GM18526 (cell line): ENCODE results near the gene LAMC3.

Source experiments
- POLR2A ChIP-seq: IDR thresholded peaks from 3 replicates; pipeline ENCODE4 v1.6.1; 2011; ENCODE audit not compliant: insufficient read length; ENCODE audit errors: extremely low read depth

Gene LAMC3

DNA sequence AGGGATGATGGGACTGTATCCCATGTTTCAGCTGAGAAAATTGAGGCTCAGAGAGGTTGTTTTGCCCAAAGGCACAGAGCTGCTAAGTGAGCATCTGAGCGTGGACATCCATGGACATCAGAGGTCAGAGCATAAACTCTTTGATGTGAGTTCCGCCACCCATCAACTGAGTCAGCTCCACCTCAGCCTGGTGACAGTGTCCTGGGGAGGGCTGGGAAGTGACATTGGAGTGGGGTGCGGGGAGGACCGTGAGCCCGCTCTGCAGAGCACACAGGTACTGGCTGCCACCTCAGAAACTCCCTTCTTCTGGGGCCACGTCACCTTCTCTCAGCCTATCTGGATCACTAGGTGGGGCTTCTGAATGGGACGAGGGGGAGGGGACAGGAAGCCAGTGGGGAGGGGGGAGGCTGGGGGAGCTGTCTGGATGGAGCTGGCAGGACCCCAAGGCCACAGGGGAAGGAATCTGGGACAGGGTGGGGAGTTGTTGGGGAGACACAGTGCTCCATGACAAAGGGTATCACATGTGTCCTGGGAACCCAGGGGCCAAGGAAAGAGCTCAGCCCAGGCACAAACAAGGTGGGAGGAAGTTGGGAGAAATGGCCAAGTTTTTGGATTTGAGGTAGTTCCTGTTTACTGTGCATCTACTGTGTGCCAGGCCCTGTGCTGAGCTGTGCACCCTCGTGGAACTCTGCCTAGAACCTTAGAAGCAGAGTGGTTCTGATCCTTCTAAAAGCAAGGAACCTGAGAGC is 2.5 kb downstream of the LAMC3 start:
- TF ChIP-seq POLR2A = no peak

GRCh38 chr9:131012023-131012334 is 3.0 kb downstream of the LAMC3 start:
- no peak for TF ChIP-seq POLR2A

DNA sequence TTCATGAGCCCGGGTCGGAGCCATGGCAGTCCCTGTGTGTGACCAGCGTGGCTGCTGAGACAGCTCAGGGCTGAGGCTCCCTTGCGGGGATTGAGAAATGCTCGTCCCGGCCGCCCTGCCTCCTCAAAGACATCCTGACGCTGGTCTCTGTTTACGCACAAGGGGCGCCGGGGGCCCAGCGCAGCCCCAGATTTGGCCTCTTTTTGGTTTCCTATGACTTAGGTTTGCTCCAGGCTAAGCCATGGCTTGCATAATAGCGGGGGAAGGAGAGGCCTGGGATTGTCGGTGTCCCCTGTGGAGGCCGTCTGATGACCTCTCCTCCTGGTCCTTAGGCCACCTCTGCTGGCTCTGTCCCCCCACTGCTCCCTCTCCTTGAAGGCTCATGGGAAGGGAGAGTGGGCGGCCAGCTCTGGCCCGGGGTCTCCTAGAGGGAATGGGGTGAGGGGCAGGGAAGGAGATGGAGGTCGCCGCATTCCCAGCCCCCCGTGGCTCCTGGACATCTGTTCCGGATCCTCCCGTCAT is 3.5 kb downstream of the LAMC3 start:
- TF ChIP-seq POLR2A = no peak

GRCh38 chr9:131013015-131013755 is 4.2 kb downstream of the LAMC3 start:
- no peak for TF ChIP-seq POLR2A

- TF ChIP-seq POLR2A = no peak
Measured at GRCh38 chr9:131013771-131014676, 5.0 kb downstream of the LAMC3 start.

GRCh38 chr9:131015112-131015511 is 6.1 kb downstream of the LAMC3 start:
- TF ChIP-seq POLR2A = no peak

GRCh38 chr9:131015876-131016397 is 7.0 kb downstream of the LAMC3 start:
- TF ChIP-seq POLR2A = no peak

- TF ChIP-seq POLR2A = no peak
Measured at GRCh38 chr9:131017067-131017466, 8.1 kb downstream of the LAMC3 start.

DNA sequence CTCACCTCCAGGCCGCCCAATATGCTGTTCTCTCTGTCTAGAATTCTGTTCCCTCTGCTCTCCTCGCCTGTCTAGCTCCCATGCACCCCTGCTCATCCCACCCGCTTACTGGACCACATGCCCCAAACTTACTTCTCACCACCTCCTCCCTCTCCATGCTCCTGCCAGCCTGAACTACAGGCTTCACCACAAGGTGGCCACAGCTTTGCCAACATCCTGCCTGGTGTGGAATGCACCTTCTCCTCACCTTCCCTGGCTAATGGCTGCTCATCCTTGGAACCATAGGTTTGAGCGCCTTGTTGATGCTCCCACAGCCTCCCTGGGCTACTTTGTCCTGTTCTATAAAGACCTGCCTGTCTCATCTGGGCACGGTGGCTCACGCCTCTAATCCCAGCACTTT is 9.6 kb downstream of the LAMC3 start:
- TF ChIP-seq POLR2A = no peak

GRCh38 chr9:131019388-131020239 is 10.6 kb downstream of the LAMC3 start:
- TF ChIP-seq POLR2A = no peak

- TF ChIP-seq POLR2A = no peak
Measured at GRCh38 chr9:131020388-131020787, 11.4 kb downstream of the LAMC3 start.

- no peak for TF ChIP-seq POLR2A
Measured at GRCh38 chr9:131020862-131021261, 11.9 kb downstream of the LAMC3 start.

GRCh38 chr9:131021785-131022184 is 12.8 kb downstream of the LAMC3 start:
- no peak for TF ChIP-seq POLR2A

GRCh38 chr9:131024978-131025868 is 16.2 kb downstream of the LAMC3 start:
- no peak for TF ChIP-seq POLR2A
